Esophagus muscularis mucosa (tissue), 4 donors: ENCODE results near the gene BICC1.

ENCODE experiments used
- EP300 ChIP-seq: sonication (generic); formaldehyde crosslinking; IDR thresholded peaks from one replicate; pipeline ENCODE4 v1.6.1; 2017; ENCODE audit warnings: antibody characterized with exemption
- POLR2A ChIP-seq: fragments of 450-650 bp; IDR thresholded peaks from one replicate; pipeline ENCODE4 v1.6.1; 2017; ENCODE audit warnings: antibody characterized with exemption, moderate library complexity, mild to moderate bottlenecking, low read depth
- POLR2AphosphoS5 ChIP-seq, 2 donors: sonication (generic); formaldehyde crosslinking; IDR thresholded peaks; one replicate each; pipeline ENCODE4 v1.6.1; 2017; ENCODE audit warnings: antibody characterized with exemption in 2 of 2
- TF ChIP-seq, protein P1 (sequence below), 3 experiments: fragments of 200-600 bp in 2 of 3; fragments of 450-650 bp in 1 of 3; sonication (generic) in 2 of 3; IDR thresholded peaks; one replicate each; pipeline ENCODE4 v1.5.1; 2017 to 2019; ENCODE audit warnings: antibody characterized with exemption in 3 of 3, mild to moderate bottlenecking in 2 of 3, moderate library complexity in 1 of 3

DNA sequence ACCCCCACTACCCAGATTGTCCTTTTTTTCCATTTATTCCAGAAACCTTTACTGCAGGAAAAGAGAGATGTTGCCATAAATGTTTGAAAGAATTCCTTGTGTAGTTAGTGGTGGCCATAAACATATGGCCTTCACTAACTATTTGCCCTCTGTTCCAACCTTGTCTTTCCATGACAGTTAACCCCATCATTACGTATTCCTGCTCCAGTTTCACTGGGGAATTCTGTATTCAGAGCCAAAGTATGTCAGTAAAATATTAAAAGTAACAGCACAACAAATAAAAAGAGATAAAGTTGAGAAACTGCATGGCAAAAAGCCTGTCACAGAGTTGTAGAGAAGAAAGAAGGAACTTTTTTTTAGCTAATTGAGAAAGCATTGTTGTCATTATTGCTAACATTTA, 261.3 kb downstream of the BICC1 start:
- no peak for TF ChIP-seq POLR2AphosphoS5 (IDR thresholded peaks at IDR 0.05)
- TF ChIP-seq, protein P1, sequence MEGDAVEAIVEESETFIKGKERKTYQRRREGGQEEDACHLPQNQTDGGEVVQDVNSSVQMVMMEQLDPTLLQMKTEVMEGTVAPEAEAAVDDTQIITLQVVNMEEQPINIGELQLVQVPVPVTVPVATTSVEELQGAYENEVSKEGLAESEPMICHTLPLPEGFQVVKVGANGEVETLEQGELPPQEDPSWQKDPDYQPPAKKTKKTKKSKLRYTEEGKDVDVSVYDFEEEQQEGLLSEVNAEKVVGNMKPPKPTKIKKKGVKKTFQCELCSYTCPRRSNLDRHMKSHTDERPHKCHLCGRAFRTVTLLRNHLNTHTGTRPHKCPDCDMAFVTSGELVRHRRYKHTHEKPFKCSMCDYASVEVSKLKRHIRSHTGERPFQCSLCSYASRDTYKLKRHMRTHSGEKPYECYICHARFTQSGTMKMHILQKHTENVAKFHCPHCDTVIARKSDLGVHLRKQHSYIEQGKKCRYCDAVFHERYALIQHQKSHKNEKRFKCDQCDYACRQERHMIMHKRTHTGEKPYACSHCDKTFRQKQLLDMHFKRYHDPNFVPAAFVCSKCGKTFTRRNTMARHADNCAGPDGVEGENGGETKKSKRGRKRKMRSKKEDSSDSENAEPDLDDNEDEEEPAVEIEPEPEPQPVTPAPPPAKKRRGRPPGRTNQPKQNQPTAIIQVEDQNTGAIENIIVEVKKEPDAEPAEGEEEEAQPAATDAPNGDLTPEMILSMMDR (IDR thresholded peaks at IDR 0.05): no peak
- no peak for TF ChIP-seq POLR2A
- no peak for TF ChIP-seq EP300
